ENCODE results near the gene GAREM1.
A peak's percentile ranks its signal among the peaks of the same experiment; 100 is the strongest.
"Not testable (repeated sequence)": the region's sequence is repeated elsewhere in the genome, so short reads cannot be mapped to it uniquely, and the experiment has no call there.

The GAREM1 gene

DNA sequence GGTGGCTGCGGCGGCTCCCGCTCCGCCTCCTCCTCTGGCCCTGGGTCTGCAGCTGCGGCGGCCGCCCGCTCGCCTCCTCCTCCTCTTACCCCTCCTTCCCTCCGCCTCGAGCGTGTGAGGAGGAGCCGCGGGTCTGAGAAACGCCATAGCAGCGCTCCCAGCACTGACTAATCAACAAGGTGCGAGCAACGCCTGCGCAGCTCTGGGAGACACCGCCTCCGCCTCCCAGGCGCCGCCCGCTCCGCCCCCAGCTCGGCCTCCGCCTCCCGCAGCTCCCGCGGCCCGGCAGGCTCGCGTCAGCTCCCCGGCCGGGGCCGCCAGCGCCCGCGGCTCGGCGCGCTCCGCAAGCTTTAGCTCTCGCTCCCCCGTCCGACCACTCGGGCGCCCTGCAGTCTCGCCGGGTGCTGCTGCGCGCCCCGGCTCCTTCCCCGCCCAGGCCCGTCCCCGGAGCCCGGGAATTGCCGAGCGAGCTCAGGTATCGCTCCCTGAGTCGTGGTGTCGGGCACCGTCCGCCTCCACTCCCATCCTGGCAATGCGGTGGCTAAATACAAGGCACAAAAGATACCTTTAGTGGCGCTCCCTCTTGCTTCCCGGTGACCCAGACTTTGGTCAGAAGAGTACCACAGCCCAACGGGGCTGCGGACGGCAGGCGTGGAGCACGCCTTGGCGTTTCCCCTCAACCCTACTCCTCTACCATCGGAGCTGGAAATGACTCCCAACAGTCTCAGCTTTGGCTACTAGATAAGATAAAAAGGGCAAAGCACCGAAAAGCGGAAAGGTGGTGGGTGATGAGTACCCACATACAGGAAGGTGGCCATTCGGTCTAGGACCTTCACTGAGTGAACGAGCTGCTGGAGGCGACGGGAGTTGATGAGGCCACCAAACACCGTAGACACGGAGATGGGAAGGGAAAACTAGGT, at the start of gene GAREM1:
Gene GAREM1 (minus strand): TSS at position 169 of the 920 bp plus-strand sequence. CDS start 454 bp downstream, outside the sequence.
- peak; percentile 93 for DNase-seq

DNA sequence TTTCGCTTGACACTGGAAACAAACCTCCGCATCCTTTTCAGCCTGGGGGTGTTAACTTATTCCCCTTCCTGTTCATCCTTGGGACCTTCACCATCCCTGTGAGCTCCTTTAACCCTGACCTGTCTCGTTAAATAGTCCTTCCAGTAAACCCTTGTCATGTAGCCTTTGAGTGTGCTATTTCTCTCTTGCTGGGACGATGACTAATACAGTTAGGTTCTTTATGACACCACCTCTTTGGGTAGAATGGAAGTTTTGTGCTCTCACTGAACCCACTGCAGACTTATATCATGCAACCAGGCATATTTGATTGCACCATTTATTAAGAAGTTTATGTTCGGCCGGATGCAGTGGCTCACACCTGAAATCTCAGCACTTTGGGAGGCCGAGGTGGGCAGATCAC, 40.5 kb upstream of the GAREM1 start:
- no peak for DNase-seq

DNA sequence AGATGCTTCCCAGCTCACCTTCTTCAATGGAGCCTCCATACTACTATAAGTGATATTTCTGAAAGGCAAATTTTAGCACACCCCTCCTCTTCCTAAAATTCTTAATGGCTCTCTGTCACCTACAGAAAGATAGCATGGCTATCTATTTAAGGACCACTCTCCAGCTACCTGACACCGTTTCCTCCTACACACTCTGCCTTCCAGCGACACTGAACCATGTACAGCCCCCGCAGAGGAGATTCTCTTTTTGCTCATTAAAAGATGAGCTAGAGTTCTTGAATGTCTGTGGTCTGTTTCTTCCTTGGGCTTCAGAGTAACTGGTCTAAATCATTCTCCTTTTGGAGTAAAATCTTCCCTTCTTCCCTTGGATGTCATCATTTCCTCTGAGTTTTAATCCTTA, 38.4 kb upstream of the GAREM1 start:
- no peak for DNase-seq

DNA sequence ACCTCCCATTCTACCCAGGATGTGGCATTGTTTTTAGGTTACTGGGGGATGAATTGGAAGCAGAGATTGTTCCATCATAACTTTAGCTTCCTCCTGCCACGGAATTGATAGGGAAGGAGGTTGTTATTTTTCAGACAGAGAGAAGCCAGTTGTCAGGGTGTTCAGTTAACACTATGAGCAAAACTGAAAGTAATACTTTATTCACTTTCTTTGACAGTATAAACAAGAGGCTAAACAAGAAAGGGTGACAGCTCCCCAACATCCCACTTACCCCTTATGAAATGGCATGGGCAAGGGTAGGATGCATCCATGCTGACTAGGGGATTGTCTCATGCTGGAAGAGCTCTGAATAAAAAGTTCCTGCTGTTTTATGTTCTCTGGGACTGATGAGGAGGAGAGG, 36.4 kb upstream of the GAREM1 start:
- DNase-seq = no peak

DNA sequence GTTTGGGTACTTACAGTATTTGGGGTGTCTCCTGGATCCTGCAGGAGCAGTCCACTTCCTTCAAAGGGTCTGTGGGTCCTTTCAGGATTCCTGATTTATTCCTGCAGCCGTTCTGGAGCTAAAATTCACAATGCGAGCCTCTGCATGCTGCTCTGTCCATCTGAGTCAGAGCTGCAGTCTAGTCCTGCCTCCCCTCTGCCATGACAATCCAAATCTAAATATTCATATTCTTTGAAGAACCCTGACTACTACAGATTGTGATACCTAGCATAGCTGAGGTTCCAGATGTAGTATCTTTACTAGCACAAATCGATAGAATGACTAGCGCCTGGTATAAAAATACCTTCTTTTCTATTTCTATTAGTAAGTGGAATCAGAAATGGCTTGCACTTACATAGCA, 31.3 kb upstream of the GAREM1 start:
- no peak for DNase-seq

DNA sequence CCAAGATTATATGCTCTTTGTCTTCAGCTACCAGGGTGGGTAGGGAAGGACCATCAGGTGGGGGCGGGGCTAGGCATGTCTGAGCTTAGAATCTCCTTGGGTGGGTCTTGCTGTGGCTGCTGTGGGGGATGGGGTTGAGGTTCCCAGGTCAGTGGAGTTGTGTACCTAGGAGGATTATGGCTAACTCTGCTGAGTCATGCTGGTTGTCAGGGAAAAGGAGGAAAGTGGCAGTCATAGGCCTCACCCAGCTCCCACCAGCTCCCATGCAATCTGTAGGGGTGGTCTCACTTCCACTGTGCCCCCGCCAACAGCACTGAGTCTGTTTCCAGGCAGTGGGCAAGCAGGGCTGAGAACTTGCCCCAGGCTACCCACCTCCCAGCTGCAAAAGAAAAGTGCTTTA, 30.6 kb upstream of the GAREM1 start:
- not testable (repeated sequence) for DNase-seq

DNA sequence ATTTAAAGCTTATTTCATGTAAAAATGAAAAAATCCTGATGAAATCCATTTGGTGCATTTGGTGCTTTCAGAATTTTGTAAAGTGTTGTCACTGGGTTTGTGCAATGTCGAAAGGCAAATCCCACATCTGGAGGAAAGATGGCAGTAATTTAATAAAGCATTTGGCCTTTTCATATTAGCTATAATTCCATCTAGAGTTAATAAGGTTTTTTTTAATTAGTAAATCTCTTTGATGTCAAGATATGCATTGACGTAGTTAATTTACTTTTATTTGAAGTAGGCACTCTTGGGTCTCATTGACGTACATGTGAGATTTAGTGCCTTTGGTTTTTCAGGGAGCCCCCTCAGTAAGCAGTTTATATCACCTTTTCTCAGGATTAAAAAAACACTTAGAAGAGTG, 12.3 kb upstream of the GAREM1 start:
- DNase-seq = no peak

DNA sequence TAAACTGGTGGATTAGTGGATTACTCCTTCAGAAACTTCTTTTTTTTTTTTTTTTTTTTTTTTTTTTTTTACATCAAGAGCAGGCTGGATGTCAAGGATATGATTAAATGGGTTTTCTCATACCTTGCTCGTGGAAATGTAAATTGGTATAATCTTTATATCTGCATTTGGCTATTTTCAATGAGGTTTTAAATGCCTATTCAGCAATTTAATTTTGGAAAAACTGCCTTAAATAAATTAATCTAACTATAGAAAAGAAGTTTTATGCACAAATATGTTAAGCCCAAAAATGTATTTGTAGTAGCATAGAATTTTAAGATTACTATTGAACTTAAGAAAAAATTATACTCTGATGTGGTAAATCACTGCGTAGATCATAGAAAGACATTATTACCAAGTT, 11.4 kb upstream of the GAREM1 start:
- DNase-seq = no peak

DNA sequence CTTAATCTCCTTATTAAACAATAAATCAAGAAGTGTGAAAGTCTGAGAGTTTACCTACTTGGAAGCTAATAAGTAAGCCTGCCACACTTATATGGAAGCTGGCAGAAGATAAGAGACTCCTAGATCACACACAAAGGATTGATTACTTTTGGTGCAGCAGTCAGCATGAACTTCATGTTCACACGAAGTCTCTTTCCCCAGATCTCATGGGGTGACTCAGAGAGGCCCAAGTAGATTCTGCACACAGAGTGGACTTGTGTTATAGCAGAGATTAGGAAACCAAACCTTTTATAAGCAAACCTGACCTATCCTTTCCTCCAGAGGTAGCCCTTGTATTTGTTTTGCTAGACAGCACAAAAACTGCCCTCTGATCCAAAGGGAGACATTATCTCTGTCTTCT, 9.9 kb upstream of the GAREM1 start:
- no peak for DNase-seq

DNA sequence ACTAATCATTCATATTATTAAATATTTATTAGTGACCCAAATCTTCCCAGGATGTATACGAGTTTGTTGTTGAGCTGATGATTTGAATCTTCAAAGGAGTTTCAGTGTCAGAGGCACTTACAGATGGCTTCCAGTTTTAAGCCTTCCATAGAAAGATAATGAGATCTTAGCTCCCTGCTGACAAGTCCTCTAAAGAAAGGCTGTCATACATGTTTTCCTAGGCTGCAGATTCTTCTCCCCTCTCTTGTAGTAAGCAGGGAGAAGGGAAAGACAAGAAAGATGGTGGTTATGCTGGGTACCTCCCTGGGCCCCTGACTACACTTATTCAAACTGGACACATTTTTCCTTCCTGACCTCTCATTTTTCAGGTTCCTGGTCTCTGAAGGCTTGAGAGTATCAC, 8.1 kb upstream of the GAREM1 start:
- no peak for DNase-seq

DNA sequence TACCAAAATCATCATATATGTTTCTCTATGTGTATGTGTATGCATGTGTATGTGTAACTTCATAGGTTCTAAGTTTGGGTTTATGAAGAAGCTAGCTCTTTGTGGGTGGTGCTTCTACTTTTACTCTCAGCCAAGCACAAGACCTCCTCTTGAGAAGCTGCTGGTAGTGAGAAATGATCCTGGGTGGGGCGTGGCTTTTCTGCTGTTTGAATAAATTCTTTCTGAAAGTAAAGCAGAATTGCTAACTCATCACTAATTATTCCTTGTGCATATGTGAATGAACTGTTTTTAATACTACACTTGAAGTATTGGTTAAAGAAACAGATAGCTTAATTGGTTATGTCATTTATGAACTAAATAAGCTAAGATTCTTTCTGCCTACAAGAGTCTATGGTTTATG, 7.6 kb upstream of the GAREM1 start:
- no peak for DNase-seq

DNA sequence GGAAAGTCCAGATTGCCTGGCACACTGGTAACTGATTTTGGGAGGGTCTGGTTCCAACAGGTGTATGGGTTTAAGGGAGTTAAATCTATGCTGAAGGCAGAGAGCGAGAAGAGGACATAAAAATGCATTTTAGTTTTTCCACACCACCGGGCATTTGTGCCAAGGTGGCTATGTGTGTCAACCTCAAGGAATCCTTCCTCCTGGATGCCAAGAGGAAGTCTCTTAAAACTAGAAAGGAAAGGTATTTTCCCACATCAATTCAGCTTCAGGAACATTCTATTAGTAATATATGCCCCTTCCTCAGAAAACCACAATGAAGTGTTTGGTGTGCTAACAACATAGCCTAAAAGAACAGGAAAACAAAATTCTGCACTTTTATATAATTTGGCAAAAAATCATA, 5.4 kb upstream of the GAREM1 start:
- no peak for DNase-seq

DNA sequence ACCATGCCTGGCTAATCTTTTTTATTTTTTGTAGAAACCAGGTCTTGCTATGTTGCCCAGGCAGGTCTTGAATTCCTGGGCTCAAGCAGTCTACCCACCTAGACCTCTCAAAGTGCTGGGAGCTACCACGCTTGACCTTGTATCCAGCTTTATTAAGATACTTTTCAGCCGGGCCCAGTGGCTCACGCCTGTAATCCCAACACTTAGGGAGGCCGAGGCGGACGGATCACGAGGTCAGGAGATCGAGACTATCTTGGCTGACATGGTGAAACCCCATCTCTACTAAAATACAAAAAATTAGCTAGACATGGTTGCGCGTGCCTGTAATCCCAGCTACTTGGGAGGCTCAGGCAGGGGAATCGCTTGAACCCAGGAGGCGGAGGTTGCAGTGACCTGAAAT, 4.4 kb upstream of the GAREM1 start:
- not testable (repeated sequence) for DNase-seq

DNA sequence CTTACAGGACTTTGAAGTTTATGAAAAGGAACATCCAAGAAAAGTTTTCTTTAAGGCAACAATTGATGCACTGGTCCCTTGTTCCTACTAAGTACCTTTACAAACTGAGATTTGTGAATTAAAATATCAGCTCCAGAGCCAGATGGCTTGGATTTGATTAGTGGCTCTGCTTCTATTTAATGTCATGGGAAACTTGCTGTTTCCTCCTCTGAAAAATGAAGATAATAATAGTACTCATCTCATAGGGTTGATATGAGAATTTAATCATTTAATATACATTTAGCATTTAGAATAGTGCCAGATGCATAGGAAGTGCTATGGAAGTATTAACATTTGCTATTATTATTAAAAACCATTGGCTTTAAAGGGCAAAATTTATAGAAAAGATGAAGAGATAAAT, 2.6 kb upstream of the GAREM1 start:
- DNase-seq = no peak

DNA sequence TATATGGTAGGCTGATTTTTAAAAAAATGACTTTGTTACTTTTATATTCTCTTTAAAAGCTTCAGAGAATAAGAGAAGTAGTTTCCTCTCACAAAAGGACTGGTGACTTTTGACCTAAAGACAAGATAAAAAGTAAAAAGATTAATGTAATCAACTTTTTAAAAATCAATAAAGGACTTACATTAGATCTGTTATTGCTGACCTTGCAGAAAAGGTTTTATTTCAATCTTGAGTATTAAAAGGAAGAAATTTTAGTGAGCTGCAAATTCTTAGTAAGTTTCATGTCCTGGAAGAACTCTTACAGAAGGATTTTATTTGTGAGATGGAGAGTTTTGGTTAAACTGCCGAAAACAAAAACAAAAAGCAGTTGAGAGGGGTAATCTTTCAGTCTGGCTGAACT, 2.2 kb upstream of the GAREM1 start:
- DNase-seq = no peak

DNA sequence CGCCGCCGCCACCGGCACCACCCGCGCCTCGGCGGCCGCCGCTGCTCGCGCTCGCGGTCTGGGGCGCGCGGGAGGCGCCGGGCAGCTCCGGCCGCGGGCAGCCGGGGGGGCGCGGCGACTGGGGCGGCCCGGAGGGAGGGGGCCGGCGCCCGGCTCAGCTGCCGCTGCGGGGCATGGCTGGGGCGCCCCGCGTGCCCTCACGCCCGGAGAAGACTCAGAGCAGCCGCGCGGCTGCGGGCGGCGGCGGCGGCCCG, 295 bp downstream of the GAREM1 start:
- DNase-seq = no peak

DNA sequence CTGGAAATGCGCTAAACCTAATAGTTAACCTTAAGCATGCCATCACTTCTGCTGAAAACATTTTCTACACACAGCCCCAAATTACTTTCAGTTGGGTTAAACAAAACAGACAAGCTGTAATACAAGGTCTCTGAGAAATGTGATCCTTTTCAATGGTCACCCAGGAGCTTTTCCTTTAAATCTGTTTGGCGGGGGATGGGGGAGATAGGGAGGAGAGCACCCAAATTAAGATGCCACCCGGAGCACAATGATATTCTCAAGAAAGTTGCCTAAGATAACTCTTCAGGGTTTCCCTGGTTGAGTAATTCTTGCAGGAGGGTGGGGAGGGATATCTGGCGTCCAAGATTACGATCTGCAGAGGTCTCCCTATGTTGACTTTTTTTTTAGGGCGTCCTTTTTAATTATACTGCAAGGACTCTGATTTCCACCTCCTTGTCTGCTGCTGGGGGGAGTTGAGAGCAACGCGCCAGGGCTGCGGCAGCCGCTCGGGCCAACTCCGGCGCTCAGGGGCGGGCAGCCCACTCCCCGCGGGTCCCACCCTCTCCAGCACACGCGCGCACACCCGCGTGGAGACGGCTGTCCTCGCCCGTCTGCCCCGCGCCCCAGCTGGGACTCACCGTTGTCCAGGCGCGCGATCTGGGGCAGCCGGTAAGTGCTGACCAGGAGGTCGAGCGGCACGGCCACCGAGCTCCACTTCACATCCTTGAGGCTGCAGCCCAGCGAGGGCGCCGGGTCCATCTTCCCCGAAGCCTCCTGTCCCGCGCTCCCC, 807 bp downstream of the GAREM1 start:
- no peak for DNase-seq

DNA sequence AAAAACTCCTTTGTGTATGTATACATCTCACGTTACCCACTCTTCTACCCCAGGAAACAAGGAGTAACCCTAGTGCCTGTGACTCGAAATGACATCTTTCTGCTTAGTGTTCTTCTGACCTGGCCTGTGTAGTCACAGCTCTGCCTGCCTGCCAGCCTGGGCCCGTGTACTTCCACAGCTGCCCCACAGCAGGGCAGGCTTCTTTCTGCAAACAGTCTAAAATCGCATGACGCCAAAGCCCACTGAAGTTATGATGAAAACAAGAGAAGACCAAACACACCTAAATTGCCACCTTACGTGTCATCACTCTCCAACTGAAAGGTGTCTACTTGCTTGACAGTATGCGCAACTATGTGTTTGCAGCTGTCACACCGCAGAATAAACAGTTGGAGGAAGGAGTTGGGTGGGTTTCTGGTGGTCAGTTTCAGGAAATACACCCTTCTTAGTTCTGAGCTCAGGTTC, 1.5 kb downstream of the GAREM1 start:
- peak; percentile 35 for DNase-seq

DNA sequence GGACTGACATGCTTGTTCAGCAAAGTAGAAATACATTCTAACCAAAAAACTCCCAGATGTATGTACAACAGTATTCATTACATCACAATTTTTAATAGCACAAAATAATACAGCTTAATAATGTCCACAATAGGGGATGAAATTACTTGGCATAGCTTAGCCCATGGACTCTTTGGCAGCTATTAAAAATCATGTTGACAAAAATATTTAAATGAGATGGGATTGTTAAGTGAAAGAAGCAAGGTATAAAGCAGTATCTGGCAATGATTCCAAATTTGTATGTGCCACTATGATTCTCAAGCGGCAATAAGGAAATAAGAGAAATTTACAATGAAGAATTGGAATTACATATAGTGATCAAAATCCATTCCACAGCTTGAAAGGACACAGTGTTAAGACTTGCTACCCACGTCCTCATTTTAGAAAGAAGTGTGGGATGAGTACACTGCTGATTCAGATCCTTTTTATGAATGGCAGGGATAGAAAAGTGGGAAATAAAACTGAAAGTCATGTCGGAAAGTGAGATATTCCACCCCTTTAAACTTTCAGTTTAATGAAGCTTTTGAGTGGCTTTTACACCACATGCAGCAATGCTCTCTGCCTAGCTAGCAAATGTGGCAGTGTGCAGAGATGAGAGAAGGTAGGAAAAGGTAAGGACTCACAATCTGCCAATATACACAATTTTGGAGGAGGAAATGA, 2.4 kb downstream of the GAREM1 start:
- no peak for DNase-seq

DNA sequence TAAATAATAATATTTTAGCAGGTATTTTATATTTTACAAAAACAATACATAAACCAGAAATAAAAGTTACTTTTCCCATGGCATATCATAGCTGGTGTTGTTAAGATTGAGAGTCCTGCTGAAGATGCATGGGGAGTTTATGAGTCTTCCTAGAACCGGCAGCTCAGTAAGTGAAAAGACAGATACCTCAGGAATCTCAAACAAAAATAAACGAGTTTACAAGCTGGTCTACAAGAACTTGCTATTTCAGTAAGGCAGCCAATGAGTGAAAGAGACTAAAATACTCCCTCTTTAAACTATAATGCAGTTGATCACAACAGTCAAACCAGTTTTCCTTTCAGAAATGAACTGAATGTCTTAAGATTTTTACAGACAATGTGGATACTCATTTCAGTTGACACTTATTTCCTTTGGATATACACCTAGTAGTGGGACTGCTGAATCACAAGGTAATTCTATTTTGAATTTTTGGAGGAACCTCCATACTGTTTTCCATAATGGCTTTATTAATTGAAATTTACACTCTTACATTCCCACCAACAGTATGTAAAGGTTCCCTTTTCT, 8.9 kb downstream of the GAREM1 start:
- DNase-seq = no peak

DNA sequence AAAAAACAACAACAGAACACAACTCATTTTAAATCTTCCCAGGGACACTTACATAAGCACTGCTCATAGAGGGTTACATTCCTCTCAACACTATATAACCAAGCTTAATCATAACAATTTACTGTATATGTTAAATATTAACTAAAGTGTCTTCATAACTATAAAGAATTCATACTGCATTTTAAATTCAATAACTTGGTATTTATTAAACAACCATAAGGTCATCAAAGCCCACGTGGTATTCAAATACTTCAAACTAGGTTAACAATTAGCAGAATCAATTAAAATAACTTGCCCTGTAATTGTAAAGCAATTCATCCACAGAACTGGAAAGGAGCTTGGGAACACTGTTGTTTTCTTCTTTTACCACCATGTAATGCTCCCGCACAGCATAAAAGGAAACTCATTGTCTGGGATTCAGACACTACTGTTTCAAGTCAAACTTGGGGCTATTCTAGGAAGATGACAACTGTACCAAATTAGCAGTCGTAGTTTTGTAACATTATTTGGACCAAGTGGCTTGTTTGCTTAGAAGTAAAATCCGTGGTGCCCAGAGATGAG, 10.4 kb downstream of the GAREM1 start:
- no peak for DNase-seq

DNA sequence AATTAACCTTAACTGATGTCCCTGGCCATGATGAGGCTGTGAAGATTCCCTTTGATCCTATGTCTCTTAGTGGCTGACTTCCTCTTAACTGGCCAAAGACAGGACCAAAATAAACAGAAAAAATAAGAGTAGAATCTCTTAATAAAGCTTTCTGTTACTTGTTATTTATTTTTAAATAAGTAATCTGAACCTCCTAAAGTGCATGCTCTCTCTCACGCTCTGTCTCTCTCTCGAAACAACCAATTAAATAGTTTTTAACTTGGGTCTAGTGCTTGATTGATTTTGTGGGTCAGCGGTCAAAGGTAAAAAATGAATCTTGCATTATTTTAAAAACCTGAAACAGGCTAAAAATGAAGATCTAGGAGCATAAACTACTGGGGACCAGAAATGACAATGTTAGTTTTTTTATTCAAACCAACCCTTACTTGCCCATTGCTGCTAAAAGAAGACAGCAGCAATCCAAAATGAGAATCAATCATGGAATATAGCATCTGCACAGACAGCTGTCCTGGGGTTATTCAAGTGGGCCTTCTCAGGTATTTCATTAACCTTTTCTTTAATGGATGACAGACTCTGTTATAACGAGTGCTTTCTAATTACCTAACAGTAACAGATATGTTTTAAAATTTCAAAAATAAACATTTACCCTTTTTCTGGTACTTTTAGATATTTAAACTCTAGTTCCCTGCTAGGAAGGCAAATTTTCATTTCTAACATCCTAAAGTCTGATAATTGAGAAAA, 11.2 kb downstream of the GAREM1 start:
- no peak for DNase-seq
